ENCODE data around the gene PIK3C3.
A peak's percentile ranks its signal among the peaks of the same experiment; 100 is the strongest.
"Not testable (repeated sequence)": the region's sequence is repeated elsewhere in the genome, so short reads cannot be mapped to it uniquely, and the experiment has no call there.

PIK3C3 gene

GRCh38 chr18:42080340-42080739, 125.3 kb downstream of the PIK3C3 start:
- no peak for DNase-seq

GRCh38 chr18:42082415-42083234, 127.6 kb downstream of the PIK3C3 start:
- no peak for DNase-seq

GRCh38 chr18:42086288-42086687, 131.3 kb downstream of the PIK3C3 start:
- no peak for DNase-seq

- DNase-seq: no peak
Measured at GRCh38 chr18:42087235-42087634, 132.2 kb downstream of the PIK3C3 start.

GRCh38 chr18:42087876-42088275, 132.8 kb downstream of the PIK3C3 start:
- DNase-seq: no peak

GRCh38 chr18:42092848-42093247, 137.8 kb downstream of the PIK3C3 start:
- DNase-seq: no peak

- DNase-seq: no peak
Measured at GRCh38 chr18:42094875-42095274, 139.8 kb downstream of the PIK3C3 start.

GRCh38 chr18:42095732-42096377, 140.8 kb downstream of the PIK3C3 start:
- DNase-seq: no peak

GRCh38 chr18:42100248-42100647, 145.2 kb downstream of the PIK3C3 start:
- no peak for DNase-seq

GRCh38 chr18:42100911-42101310, 145.9 kb downstream of the PIK3C3 start:
- DNase-seq: no peak

GRCh38 chr18:42105394-42105793, 150.4 kb downstream of the PIK3C3 start:
- no peak for DNase-seq

- DNase-seq: no peak
Measured at GRCh38 chr18:42106784-42107183, 151.8 kb downstream of the PIK3C3 start.

GRCh38 chr18:42107287-42107686, 152.3 kb downstream of the PIK3C3 start:
- DNase-seq: no peak

- no peak for DNase-seq
Measured at GRCh38 chr18:42107691-42108450, 152.8 kb downstream of the PIK3C3 start.

GRCh38 chr18:42112147-42112546, 157.1 kb downstream of the PIK3C3 start:
- not testable (repeated sequence) for DNase-seq

- no peak for DNase-seq
Measured at GRCh38 chr18:42112657-42113420, 157.8 kb downstream of the PIK3C3 start.

- DNase-seq: peak in 1 of 2 experiments; percentile 17
Measured at GRCh38 chr18:42113529-42114191, 158.6 kb downstream of the PIK3C3 start.

GRCh38 chr18:42114310-42114943, 159.4 kb downstream of the PIK3C3 start:
- DNase-seq: peak; percentile 56 to 64

- no peak for DNase-seq
Measured at GRCh38 chr18:42126586-42126985, 171.6 kb downstream of the PIK3C3 start.

- no peak for DNase-seq
Measured at GRCh38 chr18:42131066-42131929, 176.3 kb downstream of the PIK3C3 start.

- no peak for DNase-seq
Measured at GRCh38 chr18:42131930-42132244, 176.9 kb downstream of the PIK3C3 start.
